HepG2 (cell line): Measurements from ENCODE around the gene BIRC2. TPM values are rescaled to one million over a fixed set of nuclear protein-coding genes. Genes with fewer than 3 reads are reported as not detected.

Experiments
- ATAC-seq: fragments of 200-7000 bp; cut with Tn5 transposase; 3 replicates; pipeline ENCODE4 v1.9.1; 2020; ENCODE audit warnings: mild to moderate bottlenecking, moderate library complexity
- BruUV-seq: library from RNA; stranded (reverse); fragments of 400-500 nt; replicated peaks from 2 replicates; lab custom pipeline; 2021; lab: Mats Ljungman, UMichigan
- CTCF ChIA-PET: fragments of 300-600 bp; formaldehyde crosslinking; extraction: SDS; loops from one replicate; lab custom pipeline; 2021; ENCODE audit warnings: low total read pairs, inconsistent platforms, low intra/inter-chr PET ratio; lab: Yijun Ruan, JAX
- POLR2A ChIA-PET: fragments of 350-600 bp; sonication (Branson Sonifier 250); formaldehyde crosslinking; loops from one replicate; lab custom pipeline; 2020; ENCODE audit warnings: antibody characterized with exemption, inconsistent platforms; lab: Yijun Ruan, JAX
- DNase-seq: peaks from one replicate; pipeline ENCODE4 v3.0.0-alpha.2; 2015; ENCODE audit warnings: low spot score
- FAIRE-seq: peaks from 3 replicates; lab custom pipeline; 2011; peaks lifted over from hg19 to GRCh38; lab: Jason Lieb, UNC
- H2AFZ ChIP-seq: one replicate; pipeline ENCODE4 v1.6.1; 2011; ENCODE audit warnings: low read length, inconsistent platforms
- H3K27ac ChIP-seq: fragments of 300-600 bp; 3 replicates; pipeline ENCODE4 v1.8.0; 2011; ENCODE audit warnings: mixed run types, mild to moderate bottlenecking, mixed read lengths, low read length, inconsistent platforms; ENCODE audit not compliant: insufficient read depth; ENCODE audit errors: extremely low read length
- H3K27me3 ChIP-seq, 2 experiments: fragments of 200-600 bp in 1 of 2; 2 replicates in 1 of 2; 3 replicates in 1 of 2; pipeline versions ENCODE4 v1.6.0 to v1.8.0; 2011; ENCODE audit warnings: low read length in 2 of 2, mild to moderate bottlenecking in 2 of 2, moderate library complexity in 2 of 2, inconsistent platforms in 1 of 2; ENCODE audit not compliant: insufficient read depth in 2 of 2, control insufficient read depth in 1 of 2
- H3K36me3 ChIP-seq, 2 experiments: fragments of 200-600 bp in 1 of 2; replicated peaks in 1 of 2; 2 replicates in 1 of 2; 3 replicates in 1 of 2; pipeline versions ENCODE4 v1.5.1 to v1.8.0; 2011; ENCODE audit warnings: low read length in 2 of 2, inconsistent platforms in 1 of 2; ENCODE audit not compliant: insufficient read depth in 2 of 2, control insufficient read depth in 1 of 2
- H3K4me1 ChIP-seq: 2 replicates; pipeline ENCODE4 v1.5.1; 2012; ENCODE audit warnings: low read length, inconsistent platforms; ENCODE audit not compliant: insufficient read depth
- H3K4me2 ChIP-seq: 2 replicates; pipeline ENCODE4 v1.6.0; 2011; ENCODE audit warnings: low read depth, low read length, inconsistent platforms
- H3K4me3 ChIP-seq, 3 experiments: fragments of 200-600 bp in 1 of 3; sonication (generic), shearing (Covaris generic) in 1 of 3; replicated peaks in 1 of 3; 2 replicates each; pipeline ENCODE4 v1.5.1; 2011 to 2016; ENCODE audit warnings: low read length in 3 of 3, inconsistent platforms in 2 of 3, low read depth in 2 of 3, mild to moderate bottlenecking in 2 of 3, control low read depth in 1 of 3, mixed read lengths in 1 of 3; ENCODE audit not compliant: insufficient read depth in 1 of 3
- H3K79me2 ChIP-seq: one replicate; pipeline ENCODE4 v1.6.1; 2011; ENCODE audit warnings: low read length, inconsistent platforms; ENCODE audit not compliant: insufficient read depth
- H3K9ac ChIP-seq: 2 replicates; pipeline ENCODE4 v1.6.0; 2011; ENCODE audit warnings: mild to moderate bottlenecking, low read depth, low read length, inconsistent platforms; ENCODE audit not compliant: insufficient read depth
- H3K9me3 ChIP-seq: 2 replicates; pipeline ENCODE4 v1.5.1; 2012; ENCODE audit warnings: mild to moderate bottlenecking, low read length
- H4K20me1 ChIP-seq: 2 replicates; pipeline ENCODE4 v1.6.0; 2011; ENCODE audit warnings: inconsistent platforms, mild to moderate bottlenecking, low read length, moderate library complexity; ENCODE audit not compliant: insufficient read depth
- BORCS8-MEF2B ChIP-seq: sonication (generic); formaldehyde crosslinking; IDR thresholded peaks from 2 replicates; pipeline ENCODE4 v1.8.0; 2022; ENCODE audit warnings: mild to moderate bottlenecking, missing genetic modification reagents
- CEBPB ChIP-seq: IDR thresholded peaks from 2 replicates; pipeline ENCODE4 v1.6.1; 2011; ENCODE audit warnings: low read depth, low read length, improper control_type of control experiment, borderline replicate concordance
- CSRNP1 ChIP-seq: sonication (generic); formaldehyde crosslinking; IDR thresholded peaks from 2 replicates; pipeline ENCODE4 v1.8.1; 2023; ENCODE audit warnings: mild to moderate bottlenecking, missing genetic modification reagents
- HES4 ChIP-seq: sonication (generic); formaldehyde crosslinking; IDR thresholded peaks from 2 replicates; pipeline ENCODE4 v1.9.0; 2021; ENCODE audit warnings: mild to moderate bottlenecking, missing genetic modification reagents, borderline replicate concordance
- HMG20A ChIP-seq: IDR thresholded peaks from 2 replicates; pipeline ENCODE4 v1.6.1; 2016; ENCODE audit warnings: borderline replicate concordance
- PRDM4 ChIP-seq: sonication (generic); formaldehyde crosslinking; IDR thresholded peaks from 2 replicates; pipeline ENCODE4 v1.9.0; 2021; ENCODE audit warnings: missing genetic modification reagents, borderline replicate concordance
- XBP1 ChIP-seq: sonication (generic); formaldehyde crosslinking; IDR thresholded peaks from 2 replicates; pipeline ENCODE4 v1.5.0; 2020; ENCODE audit warnings: missing genetic modification reagents
- ZNF207 ChIP-seq: fragments of 450-650 bp; IDR thresholded peaks from 2 replicates; pipeline ENCODE4 v1.6.1; 2016; ENCODE audit warnings: antibody characterized with exemption, borderline replicate concordance
- ZNF276 ChIP-seq: sonication (generic); formaldehyde crosslinking; IDR thresholded peaks from 2 replicates; pipeline ENCODE4 v1.4.0; 2020; ENCODE audit warnings: mild to moderate bottlenecking, low read depth, missing genetic modification reagents
- ZNF816 ChIP-seq: sonication (generic); formaldehyde crosslinking; IDR thresholded peaks from 2 replicates; pipeline ENCODE4 v1.8.0; 2022; ENCODE audit warnings: missing genetic modification reagents, mild to moderate bottlenecking, borderline replicate concordance
- ZSCAN29 ChIP-seq: sonication (generic); formaldehyde crosslinking; conservative IDR thresholded peaks from 2 replicates; pipeline ENCODE4 v1.4.0; 2020; ENCODE audit warnings: mild to moderate bottlenecking, missing genetic modification reagents
- WGBS: methylation state at CpG from one replicate; pipeline ENCODE4 v1.1.6; 2017; ENCODE audit warnings: low lambda C conversion rate; 5-methylcytosine and 5-hydroxymethylcytosine counted together
- in situ Hi-C: cut with HindIII; loops from 2 replicates; pipeline ENCODE4 v1.10.0; 2017; ENCODE audit warnings: low pct_unique_long_range_greater_than_20kb; ENCODE audit not compliant: extremely low pct_ligation_motif_present
- intact Hi-C: fragments of 100-400 bp; cut with micrococcal nuclease; formaldehyde crosslinking; loops from one replicate; pipeline ENCODE4 v1.10.0; 2022; ENCODE audit not compliant: unreplicated experiment
- polyA plus RNA-seq, 8 experiments: library from polyadenylated mRNA; depleted of rRNA in 3 of 8; stranded (reverse) in 7 of 8; unstranded in 1 of 8; fragments of >200 nt; fragmentation: Illumina TruSeq in 4 of 8; extraction: Trizol in 4 of 8; gene quantifications; 2 replicates each; pipeline versions ENCODE4 v1.2.1 to v1.2.3, GENCODE V29; 2011 to 2016; ENCODE audit warnings: low read depth in 4 of 8, missing spikeins in 1 of 8, mixed read lengths in 1 of 8; ENCODE audit not compliant: insufficient read depth in 1 of 8
- total RNA-seq, 5 experiments: library from RNA; depleted of rRNA; stranded (reverse); fragments of >200 nt; fragmentation: Illumina TruSeq; extraction: Trizol; gene quantifications; 2 replicates each; pipeline ENCODE4 v1.2.3, GENCODE V29; 2016; ENCODE audit warnings: low read depth in 1 of 5

The BIRC2 gene
- total and polyA plus RNA-seq, 2 of the 13 experiments (the other 11 are each of a cell fraction or from before 2014, with no cell fraction given): 61.7 to 62.2 TPM

GRCh38 chr11:102322560-102322959 lies 24.5 kb upstream of the BIRC2 start:
- H4K20me1 ChIP-seq: no peaks in the 10 kb centered on the region
- in situ Hi-C loops: no loop called here
- H3K27me3 ChIP-seq: no peaks in the 10 kb centered on the region
- ChIA-PET CTCF (no interaction called here), POLR2A (no interaction called here)
- no peak overlapping the region for H2AFZ ChIP-seq
- DNase-seq (no peak), ATAC-seq (no peak)
- no peak overlapping the region for H3K27ac ChIP-seq
- H3K9ac ChIP-seq: no peak overlapping the region
- no peak overlapping the region for H3K4me2 ChIP-seq
- 62% methylated on average over 2 of the region's 2 CpGs for WGBS
- no TSS peak for BruUV-seq
- H3K4me3 ChIP-seq: no peak overlapping the region
- TF ChIP-seq CEBPB (no peak), ZNF207 (no peak), CSRNP1 (CRISPR knock-in tag) (no peak), BORCS8-MEF2B (no peak), ZNF276 (no peak), PRDM4 (CRISPR knock-in tag) (no peak), ZNF816 (CRISPR knock-in tag) (no peak), ZSCAN29 (CRISPR knock-in tag) (no peak), XBP1 (CRISPR knock-in tag) (no peak), HES4 (CRISPR knock-in tag) (no peak), HMG20A (CRISPR knock-in tag) (no peak)
- TF ChIP-seq, all 625 proteins: peak for 0
- no peaks in the 10 kb centered on the region for H3K36me3 ChIP-seq
- H3K9me3 ChIP-seq: no peaks in the 10 kb centered on the region
- no peaks in the 10 kb centered on the region for H3K79me2 ChIP-seq
- intact Hi-C loops: no loop called here
- FAIRE-seq: no peak
- H3K4me1 ChIP-seq: no peaks in the 10 kb centered on the region
